ENCODE results near the gene RSPO3. TPM values are rescaled to one million over a fixed set of nuclear protein-coding genes. Genes with fewer than 3 reads are reported as not detected.

The RSPO3 gene
- total and polyA plus RNA-seq, 2 of the 13 experiments (the other 11 are each of a cell fraction or from before 2014, with no cell fraction given), result not detected

DNA sequence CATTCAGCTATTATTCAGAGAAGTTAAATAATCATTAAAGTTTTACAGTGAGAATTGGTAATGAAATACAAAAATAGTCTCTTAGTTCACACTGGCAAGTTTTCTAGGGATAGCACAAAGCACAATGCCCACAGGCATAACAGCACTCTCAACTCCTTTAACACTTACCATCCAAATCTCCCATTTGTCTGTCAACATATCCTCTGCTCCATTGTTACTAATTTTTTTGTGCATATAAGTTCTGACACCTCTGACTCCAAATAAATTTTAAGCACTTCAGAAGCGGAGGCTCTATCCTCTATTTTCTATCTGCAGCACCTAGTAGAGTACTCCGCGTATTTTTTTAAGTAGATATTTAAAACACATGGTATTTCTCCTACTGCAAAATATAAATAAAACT lies 15.6 kb upstream of the RSPO3 start (continued):
- TF ChIP-seq, protein P1, sequence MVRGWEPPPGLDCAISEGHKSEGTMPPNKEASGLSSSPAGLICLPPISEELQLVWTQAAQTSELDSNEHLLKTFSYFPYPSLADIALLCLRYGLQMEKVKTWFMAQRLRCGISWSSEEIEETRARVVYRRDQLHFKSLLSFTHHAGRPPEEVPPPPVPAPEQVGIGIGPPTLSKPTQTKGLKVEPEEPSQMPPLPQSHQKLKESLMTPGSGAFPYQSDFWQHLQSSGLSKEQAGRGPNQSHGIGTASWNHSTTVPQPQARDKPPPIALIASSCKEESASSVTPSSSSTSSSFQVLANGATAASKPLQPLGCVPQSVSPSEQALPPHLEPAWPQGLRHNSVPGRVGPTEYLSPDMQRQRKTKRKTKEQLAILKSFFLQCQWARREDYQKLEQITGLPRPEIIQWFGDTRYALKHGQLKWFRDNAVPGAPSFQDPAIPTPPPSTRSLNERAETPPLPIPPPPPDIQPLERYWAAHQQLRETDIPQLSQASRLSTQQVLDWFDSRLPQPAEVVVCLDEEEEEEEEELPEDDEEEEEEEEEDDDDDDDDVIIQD (CRISPR knock-in tag; IDR thresholded peaks at IDR 0.05; ENCODE audit: low read depth), result no peak
- no peak for TF ChIP-seq ZNF441 (CRISPR knock-in tag; IDR thresholded peaks at IDR 0.05; ENCODE audit: borderline replicate concordance)
- no peak for TF ChIP-seq JDP2 (CRISPR knock-in tag; IDR thresholded peaks at IDR 0.05; ENCODE audit: borderline replicate concordance)
- no peak for TF ChIP-seq ZFP41 (CRISPR knock-in tag; IDR thresholded peaks at IDR 0.05; ENCODE audit: borderline replicate concordance)
- TF ChIP-seq NFRKB (IDR thresholded peaks at IDR 0.05), result no peak

GRCh38 chr6:127103482-127103881 lies 15.0 kb upstream of the RSPO3 start:
- Histone ChIP-seq H3K27me3 (ENCODE audit: control insufficient read depth in 1 of 2, insufficient read depth in 2 of 2, low read length in 2 of 2) (no peaks in the 10 kb centered on the region), H3K4me1 (ENCODE audit: insufficient read depth, low read length) (no peaks in the 10 kb centered on the region), H2AFZ (ENCODE audit: low read length) (no peak overlapping the region), H3K9ac (ENCODE audit: insufficient read depth, low read depth, low read length) (no peak overlapping the region), H3K4me3 (replicated peaks in 1 of 3; ENCODE audit: insufficient read depth in 1 of 3, low read depth in 2 of 3, low read length in 3 of 3) (no peak overlapping the region), H3K9me3 (ENCODE audit: low read length) (no peaks in the 10 kb centered on the region), H3K4me2 (ENCODE audit: low read depth, low read length) (no peak overlapping the region), H3K79me2 (ENCODE audit: insufficient read depth, low read length) (no peaks in the 10 kb centered on the region), H3K27ac (ENCODE audit: extremely low read length, insufficient read depth, low read length) (no peak overlapping the region), H3K36me3 (replicated peaks in 1 of 2; ENCODE audit: control insufficient read depth in 1 of 2, insufficient read depth in 2 of 2, low read length in 2 of 2) (no peaks in the 10 kb centered on the region), H4K20me1 (ENCODE audit: insufficient read depth, low read length) (no peaks in the 10 kb centered on the region)
- ATAC-seq (no peak), DNase-seq (ENCODE audit: low spot score) (no peak), FAIRE-seq (no peak)
- intact Hi-C loops (cut with micrococcal nuclease; ENCODE audit: unreplicated experiment), result no loop called here
- ChIA-PET CTCF (ENCODE audit: low intra/inter-chr PET ratio, low total read pairs) (no interaction called here), POLR2A (no interaction called here)
- BruUV-seq (replicated peaks), result no TSS peak
- TF ChIP-seq ZNF260 (CRISPR knock-in tag; IDR thresholded peaks at IDR 0.05; ENCODE audit: borderline replicate concordance, low read depth), result no peak
- in situ Hi-C loops (cut with HindIII; ENCODE audit: extremely low pct_ligation_motif_present, low pct_unique_long_range_greater_than_20kb), result loop anchor here (25.0 kb wide), 4 partner anchors 291 to 1791 kb away; partner anchors contain the start of gene HDDC2
- WGBS (ENCODE audit: low lambda C conversion rate), result 0% methylated on average over 2 of the region's 2 CpGs

DNA sequence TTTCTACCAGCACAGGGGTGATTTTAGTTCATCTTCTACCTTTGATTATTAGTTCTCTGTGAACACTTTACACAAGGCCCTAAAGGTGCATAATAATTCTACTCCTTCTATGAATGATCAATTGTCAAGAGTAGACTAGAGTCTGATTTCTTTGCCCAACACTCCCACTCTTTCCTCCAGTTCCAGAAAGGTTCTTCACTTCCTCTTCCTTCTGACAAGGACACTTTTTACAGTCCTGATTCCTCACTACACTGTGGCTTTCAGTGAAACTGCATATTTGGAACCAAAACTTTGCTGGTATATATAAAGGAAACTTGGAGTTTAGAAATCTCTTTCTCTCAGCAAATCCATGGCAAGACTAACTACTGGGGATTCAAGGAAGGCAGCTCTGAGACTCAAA lies 10.6 kb upstream of the RSPO3 start:
- no peaks in the 10 kb centered on the region for H3K9me3 ChIP-seq (ENCODE audit: low read length)
- FAIRE-seq, result no peak
- H3K4me2 ChIP-seq (ENCODE audit: low read depth, low read length), result no peak overlapping the region
- no peaks in the 10 kb centered on the region for H3K27me3 ChIP-seq (ENCODE audit: control insufficient read depth in 1 of 2, insufficient read depth in 2 of 2, low read length in 2 of 2)
- ChIA-PET CTCF (ENCODE audit: low intra/inter-chr PET ratio, low total read pairs) (no interaction called here), POLR2A (no interaction called here)
- no peaks in the 10 kb centered on the region for H3K79me2 ChIP-seq (ENCODE audit: insufficient read depth, low read length)
- no peak overlapping the region for H3K27ac ChIP-seq (ENCODE audit: extremely low read length, insufficient read depth, low read length)
- TF ChIP-seq NCOR1 (IDR thresholded peaks at IDR 0.05; ENCODE audit: borderline replicate concordance, low read length) (no peak), ZNF225 (CRISPR knock-in tag; IDR thresholded peaks at IDR 0.05) (no peak)
- no peak overlapping the region for H3K9ac ChIP-seq (ENCODE audit: insufficient read depth, low read depth, low read length)
- no peaks in the 10 kb centered on the region for H4K20me1 ChIP-seq (ENCODE audit: insufficient read depth, low read length)
- in situ Hi-C loops (cut with HindIII; ENCODE audit: extremely low pct_ligation_motif_present, low pct_unique_long_range_greater_than_20kb) (loop anchor here (25.0 kb wide), 4 partner anchors 296 to 1796 kb away; partner anchors contain the start of gene HDDC2), intact Hi-C loops (cut with micrococcal nuclease; ENCODE audit: unreplicated experiment) (no loop called here)
- H3K4me1 ChIP-seq (ENCODE audit: insufficient read depth, low read length), result no peaks in the 10 kb centered on the region
- no peak for DNase-seq (ENCODE audit: low spot score)
- H2AFZ ChIP-seq (ENCODE audit: low read length), result no peak overlapping the region
- no peaks in the 10 kb centered on the region for H3K36me3 ChIP-seq (replicated peaks in 1 of 2; ENCODE audit: control insufficient read depth in 1 of 2, insufficient read depth in 2 of 2, low read length in 2 of 2)
- no peak for ATAC-seq
- no peak overlapping the region for H3K4me3 ChIP-seq (replicated peaks in 1 of 3; ENCODE audit: insufficient read depth in 1 of 3, low read depth in 2 of 3, low read length in 3 of 3)
- no TSS peak for BruUV-seq (replicated peaks)

Data from HepG2 (cell line).